ENCODE measurements around the gene CDKN2D. TPM values are rescaled to one million over a fixed set of nuclear protein-coding genes. Genes with fewer than 3 reads are reported as not detected.

The CDKN2D gene
- 9.3 and 13.3 TPM in 2 replicates for total RNA-seq

DNA sequence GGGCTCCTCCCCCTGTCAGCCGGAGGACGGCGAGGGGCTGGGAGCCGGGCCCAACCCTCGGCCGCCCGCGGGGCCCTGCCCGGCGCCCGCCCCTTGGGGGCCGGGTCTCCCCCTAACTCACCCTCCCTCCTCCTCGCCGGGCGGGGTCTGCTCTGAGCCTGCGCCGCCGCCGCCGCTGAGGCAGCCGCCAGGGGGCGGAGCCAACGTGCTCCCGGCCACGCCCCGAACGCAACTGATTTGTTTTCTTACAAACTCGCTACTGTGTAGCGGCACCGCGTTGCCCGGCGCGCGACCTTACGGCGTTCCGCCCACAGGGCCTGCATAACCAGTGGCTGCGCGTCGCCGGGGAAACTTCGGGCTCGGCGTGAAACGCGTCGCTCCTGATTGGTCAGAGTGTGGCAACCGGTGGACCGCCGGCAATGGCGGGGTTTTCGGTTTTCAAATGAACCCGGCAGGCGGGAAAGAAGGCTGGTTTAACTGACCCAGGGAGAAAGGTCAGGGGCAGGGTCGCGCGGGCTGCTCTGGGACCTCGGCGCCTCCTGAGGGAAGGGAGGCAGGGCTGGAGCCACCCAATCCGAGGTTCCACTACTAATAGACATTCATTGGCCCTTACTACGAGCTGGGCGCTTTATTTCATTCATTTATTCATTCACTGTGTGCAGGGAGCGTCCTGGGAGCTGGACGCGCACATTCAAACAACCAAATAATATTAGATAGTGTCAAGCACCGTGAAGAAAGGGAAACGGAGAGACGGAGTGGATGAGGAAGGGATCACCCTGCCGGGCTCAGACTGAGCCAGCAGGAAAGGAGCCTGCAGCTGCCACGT lies at the start of gene CDKN2D:
Gene CDKN2D (minus strand): TSS at position 154 of the 826 bp plus-strand sequence. CDS start 326 bp downstream, outside the sequence.

DNA sequence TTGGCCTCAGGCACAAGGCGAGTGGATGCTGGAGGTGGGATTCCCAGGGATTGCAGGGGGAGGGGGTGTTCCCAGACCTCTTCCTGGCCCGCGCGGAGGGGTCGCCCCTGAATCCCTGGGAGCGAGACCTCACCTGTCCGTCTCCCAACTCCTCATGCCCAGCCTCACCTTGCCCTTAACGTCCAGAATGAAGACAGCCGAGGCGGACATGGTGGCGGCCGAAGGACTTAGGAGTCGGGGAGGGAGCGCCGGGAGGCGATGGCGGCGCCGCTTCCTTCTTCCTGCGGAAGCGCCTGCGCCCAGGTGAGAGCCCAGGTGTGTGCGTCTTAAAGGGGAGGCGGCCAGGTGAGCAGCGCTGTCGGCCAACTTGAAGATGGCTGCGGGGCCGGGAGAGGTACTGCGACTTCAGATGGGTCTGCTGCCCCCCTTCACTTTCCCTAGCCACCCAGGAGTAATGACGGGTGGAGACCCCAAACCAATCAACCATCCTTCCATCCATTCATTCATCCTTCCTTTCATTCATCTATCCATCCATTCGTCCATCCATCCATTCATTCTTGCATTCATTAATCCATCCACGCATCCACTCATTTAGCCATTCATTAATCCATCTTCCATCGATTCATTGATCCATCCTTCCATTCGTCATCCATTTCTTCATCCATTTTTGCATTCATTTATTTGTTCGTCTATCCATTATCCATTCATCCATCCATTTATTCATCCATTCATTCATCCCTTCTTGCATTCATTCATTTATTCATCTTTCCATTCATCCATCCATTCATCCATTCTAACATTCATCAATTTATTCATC lies 18.5 kb upstream of the CDKN2D start, which contains the start of gene AP1M2:
Gene AP1M2 (minus strand): TSS at position 291 of the 817 bp plus-strand sequence. CDS start 81 bp downstream, at position 210.

DNA sequence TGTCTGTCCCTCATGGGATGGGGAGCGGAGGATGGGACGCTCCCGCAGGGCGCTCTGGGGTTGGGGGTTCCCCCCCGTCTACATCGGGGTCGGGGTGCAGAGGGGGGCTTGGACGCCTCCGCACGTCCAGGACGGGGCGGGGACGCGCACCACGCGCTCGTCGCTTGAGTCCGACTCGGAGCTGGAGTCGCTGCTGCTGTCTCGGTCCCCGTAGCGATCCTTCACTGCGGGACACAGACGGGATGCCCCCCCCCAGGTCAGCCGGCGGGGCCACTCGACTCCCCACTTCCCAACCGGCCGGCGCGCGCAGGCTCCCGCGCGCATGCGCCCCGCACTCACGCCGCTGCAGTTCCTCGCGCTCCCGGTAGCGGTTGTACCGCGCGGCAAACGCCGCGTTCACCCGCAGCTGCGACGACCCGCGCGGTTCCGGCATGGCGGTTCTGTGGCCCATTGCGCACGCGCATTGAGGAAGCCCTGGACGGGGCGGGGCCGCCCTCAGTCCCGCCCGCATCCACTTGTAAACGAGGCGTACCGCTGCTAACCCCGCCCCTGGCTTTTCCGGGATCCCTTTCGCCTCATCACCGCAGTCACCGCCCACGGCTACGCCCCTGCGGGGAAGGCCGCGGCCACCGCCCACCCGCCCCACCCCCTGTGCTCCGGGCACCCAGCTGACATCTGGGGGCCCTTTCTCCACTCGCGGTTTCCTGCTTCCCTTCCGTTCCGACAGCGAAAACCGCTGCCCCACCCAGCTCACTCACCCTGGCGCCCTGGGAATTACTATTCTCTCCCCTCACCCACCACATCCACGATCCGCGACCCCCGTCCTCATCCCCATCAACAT lies 3.0 kb downstream of the CDKN2D start, which contains the start of gene KRI1:
Gene KRI1 (minus strand): TSS at position 444 of the 841 bp plus-strand sequence. CDS start 11 bp downstream, at position 433.

DNA sequence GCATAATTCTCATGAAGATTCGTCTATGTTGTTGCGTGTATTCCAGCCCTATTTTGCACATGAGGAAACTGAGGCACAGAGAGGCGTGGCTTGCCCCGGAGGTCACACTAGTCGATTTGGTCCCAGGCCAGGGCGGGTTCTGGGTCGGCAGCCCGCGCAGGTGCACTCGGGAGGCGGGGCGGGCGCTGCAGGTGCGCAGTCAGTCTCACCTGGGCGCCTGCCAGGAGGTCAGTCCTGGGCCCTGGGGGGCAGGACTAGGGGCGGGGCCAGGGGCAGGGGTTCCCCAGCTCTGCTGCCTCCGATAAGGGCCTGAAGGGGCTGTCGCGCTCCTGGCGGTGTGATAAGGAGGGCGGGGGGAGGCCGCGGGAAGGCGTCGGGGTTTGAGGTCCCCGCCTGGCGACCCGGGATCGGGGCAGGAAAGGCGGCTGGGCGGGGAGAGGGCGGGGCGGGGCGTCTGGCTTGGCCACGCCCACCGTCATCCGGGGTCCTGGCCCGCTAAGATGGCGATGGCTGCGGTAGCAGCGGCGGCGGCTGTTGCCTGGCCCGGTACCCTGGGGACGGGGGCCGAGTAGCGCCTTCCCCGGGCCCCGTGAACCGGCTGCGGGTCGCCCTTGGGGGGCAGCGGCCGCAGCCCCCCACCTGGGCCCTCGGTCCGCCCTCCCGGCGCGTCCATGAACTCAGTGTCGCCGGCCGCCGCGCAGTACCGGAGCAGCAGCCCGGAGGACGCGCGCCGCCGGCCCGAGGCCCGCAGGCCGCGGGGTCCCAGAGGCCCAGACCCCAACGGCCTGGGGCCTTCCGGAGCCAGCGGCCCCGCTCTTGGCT lies 25.1 kb downstream of the CDKN2D start, which contains the start of gene ATG4D:
Gene ATG4D (plus strand): TSS at position 485 of the 822 bp plus-strand sequence. CDS start 187 bp downstream, at position 672.

DNA sequence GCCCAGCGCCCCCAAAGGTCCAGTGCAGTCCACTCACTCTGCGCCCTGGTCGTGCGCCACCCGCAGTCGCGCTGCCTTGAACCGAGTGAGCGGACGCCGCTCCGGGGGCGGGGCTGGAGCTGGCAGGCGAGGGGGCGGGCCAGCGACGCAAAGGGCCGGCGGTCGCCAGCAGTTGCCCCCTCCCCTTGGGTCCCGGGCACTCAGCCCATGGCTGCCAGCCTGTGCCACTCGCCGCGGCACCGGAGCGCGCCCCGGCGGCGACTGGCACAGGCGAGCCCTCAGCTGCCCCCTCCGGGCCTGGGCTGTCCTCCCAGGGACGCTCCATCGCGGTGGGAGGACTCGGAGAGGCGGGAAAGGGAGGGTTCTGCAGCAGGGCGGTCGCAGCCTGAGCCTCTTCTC lies 51.4 kb downstream of the CDKN2D start, which contains the start of gene S1PR5:
Gene S1PR5 (minus strand): TSS at position 87 of the 399 bp plus-strand sequence. CDS start 2,436 bp downstream, outside the sequence.

Other genes with a start within 250 kb of the CDKN2D start
- 3.8 and 20.2 TPM in 2 replicates for gene RAVER1, start 235.4 kb downstream of the CDKN2D start, total RNA-seq
- 1.7 and 2.6 TPM in 2 replicates for gene ICAM3, start 229.4 kb downstream of the CDKN2D start, total RNA-seq
- 41.4 and 70.1 TPM in 2 replicates for gene TYK2, start 188.4 kb downstream of the CDKN2D start, total RNA-seq
- 127 and 150 TPM in 2 replicates for gene CDC37, start 165.4 kb downstream of the CDKN2D start, total RNA-seq
- gene PDE4A, start 148.4 kb downstream of the CDKN2D start, total RNA-seq = 0.34 and 1.9 TPM in 2 replicates
- gene KEAP1, start 65.6 kb downstream of the CDKN2D start, total RNA-seq = 51.6 and 61.2 TPM in 2 replicates
- 4.4 and 19.5 TPM in 2 replicates for gene S1PR5, start 51.5 kb downstream of the CDKN2D start, total RNA-seq
- 28.9 and 34.9 TPM in 2 replicates for gene ATG4D, start 25.1 kb downstream of the CDKN2D start, total RNA-seq
- gene KRI1, start 3.0 kb downstream of the CDKN2D start, total RNA-seq = 13.3 and 17.7 TPM in 2 replicates
- 111 and 115 TPM in 2 replicates for gene AP1M2, start 18.3 kb upstream of the CDKN2D start, total RNA-seq
- 38.6 and 81.3 TPM in 2 replicates for gene SLC44A2, start 56.6 kb upstream of the CDKN2D start, total RNA-seq
- 100 and 133 TPM in 2 replicates for gene ILF3, start 85.4 kb upstream of the CDKN2D start, total RNA-seq
- 15.0 and 25.0 TPM in 2 replicates for gene QTRT1, start 132.5 kb upstream of the CDKN2D start, total RNA-seq
- 64.3 and 144 TPM in 2 replicates for gene DNM2, start 149.1 kb upstream of the CDKN2D start, total RNA-seq